IMR-90 (cell line): ENCODE results near the gene ANTXR1. TPM values are rescaled to one million over a fixed set of nuclear protein-coding genes. Genes with fewer than 3 reads are reported as not detected.

ENCODE experiments used
- ATAC-seq: fragments of 200-7000 bp; cut with Tn5 transposase; 2 replicates; pipeline ENCODE4 v1.9.1; 2020; ENCODE audit warnings: low read depth, mild to moderate bottlenecking, moderate library complexity
- BruUV-seq: library from RNA; stranded (reverse); fragments of 400-500 nt; replicated peaks from 2 replicates; lab custom pipeline; 2021; lab: Mats Ljungman, UMichigan
- CTCF ChIA-PET: fragments of 300-600 bp; formaldehyde crosslinking; extraction: SDS; loops from one replicate; lab custom pipeline; 2021; ENCODE audit warnings: antibody characterized with exemption; lab: Yijun Ruan, JAX
- POLR2A ChIA-PET: fragments of 300-600 bp; sonication (Branson Sonifier 250); formaldehyde crosslinking; loops from one replicate; lab custom pipeline; 2022; ENCODE audit warnings: antibody characterized with exemption; ENCODE audit not compliant: unreplicated experiment; lab: Charles Lee
- DNase-seq: peaks from one replicate; pipeline ENCODE4 v3.0.0; 2013
- H2AFZ ChIP-seq: replicated peaks from 2 replicates; pipeline ENCODE3; 2013; ENCODE audit warnings: low read length, mild to moderate bottlenecking; ENCODE audit not compliant: poor library complexity
- H2AK5ac ChIP-seq: 2 replicates; pipeline ENCODE4 v1.6.1; 2013; ENCODE audit warnings: low read depth, low read length, inconsistent platforms
- H2AK9ac ChIP-seq: replicated peaks from 2 replicates; pipeline ENCODE3; 2013; ENCODE audit warnings: mild to moderate bottlenecking, low read depth, low read length, moderate library complexity; ENCODE audit not compliant: poor library complexity
- H2BK120ac ChIP-seq: 2 replicates; pipeline ENCODE4 v1.6.1; 2013; ENCODE audit warnings: low read depth, low read length, inconsistent platforms
- H2BK15ac ChIP-seq: 3 replicates; pipeline ENCODE4 v1.6.1; 2013; ENCODE audit warnings: low read depth, low read length, inconsistent platforms
- H2BK20ac ChIP-seq: 2 replicates; pipeline ENCODE4 v1.6.1; 2013; ENCODE audit warnings: low read depth, mild to moderate bottlenecking, inconsistent platforms, low read length, moderate library complexity
- H2BK5ac ChIP-seq: 2 replicates; pipeline ENCODE4 v1.6.1; 2013; ENCODE audit warnings: mild to moderate bottlenecking, low read depth, low read length, inconsistent platforms; ENCODE audit not compliant: poor library complexity, severe bottlenecking
- H3K14ac ChIP-seq: replicated peaks from 2 replicates; pipeline ENCODE4 v1.6.1; 2013; ENCODE audit warnings: low read depth, low read length, inconsistent platforms
- H3K18ac ChIP-seq: 2 replicates; pipeline ENCODE4 v1.6.1; 2013; ENCODE audit warnings: low read depth, low read length, control low read depth
- H3K23ac ChIP-seq: 2 replicates; pipeline ENCODE4 v1.6.1; 2013; ENCODE audit warnings: low read depth, low read length, inconsistent platforms
- H3K27ac ChIP-seq: 2 replicates; pipeline ENCODE4 v1.5.1; 2013; ENCODE audit warnings: mild to moderate bottlenecking, control low read depth, low read length; ENCODE audit not compliant: insufficient read depth
- H3K27me3 ChIP-seq: 2 replicates; pipeline ENCODE4 v1.6.1; 2013; ENCODE audit warnings: low read length; ENCODE audit not compliant: control insufficient read depth, insufficient read depth
- H3K36me3 ChIP-seq: 2 replicates; pipeline ENCODE4 v1.6.1; 2013; ENCODE audit warnings: low read length, mixed read lengths; ENCODE audit not compliant: control insufficient read depth, insufficient read depth
- H3K4ac ChIP-seq: 2 replicates; pipeline ENCODE4 v1.6.1; 2013; ENCODE audit warnings: low read depth, low read length, inconsistent platforms
- H3K4me1 ChIP-seq: 2 replicates; pipeline ENCODE4 v1.6.1; 2013; ENCODE audit warnings: low read length, mixed read lengths; ENCODE audit not compliant: control insufficient read depth, insufficient read depth
- H3K4me2 ChIP-seq: 2 replicates; pipeline ENCODE4 v1.6.1; 2013; ENCODE audit warnings: low read depth, mild to moderate bottlenecking, control low read depth, low read length, moderate library complexity
- H3K4me3 ChIP-seq: 2 replicates; pipeline ENCODE4 v1.5.1; 2013; ENCODE audit warnings: low read depth, mild to moderate bottlenecking, control low read depth, low read length, moderate library complexity; ENCODE audit not compliant: insufficient read depth
- H3K56ac ChIP-seq: 2 replicates; pipeline ENCODE4 v1.6.1; 2013; ENCODE audit warnings: low read length, inconsistent platforms; ENCODE audit not compliant: insufficient read depth; ENCODE audit errors: extremely low read depth
- H3K79me1 ChIP-seq, 2 experiments: 2 replicates each; pipeline ENCODE4 v1.6.1; 2013; ENCODE audit warnings: low read length in 2 of 2, inconsistent platforms in 1 of 2, low read depth in 1 of 2
- H3K9ac ChIP-seq: 2 replicates; pipeline ENCODE4 v1.6.1; 2013; ENCODE audit warnings: low read depth, low read length, control low read depth
- H3K9me1 ChIP-seq: 2 replicates; pipeline ENCODE4 v1.6.1; 2013; ENCODE audit warnings: low read length, inconsistent platforms; ENCODE audit not compliant: insufficient read depth
- H3K9me3 ChIP-seq: 2 replicates; pipeline ENCODE4 v1.6.1; 2013; ENCODE audit warnings: low read length; ENCODE audit not compliant: control insufficient read depth, insufficient read depth
- H4K20me1 ChIP-seq: 2 replicates; pipeline ENCODE4 v1.6.1; 2013; ENCODE audit warnings: low read length, inconsistent platforms; ENCODE audit not compliant: insufficient read depth
- H4K5ac ChIP-seq: 2 replicates; pipeline ENCODE4 v1.6.1; 2013; ENCODE audit warnings: mild to moderate bottlenecking, low read depth, low read length, control low read depth
- H4K8ac ChIP-seq, 2 experiments: 2 replicates each; pipeline ENCODE4 v1.6.1; 2013; ENCODE audit warnings: low read depth in 2 of 2, low read length in 2 of 2, control low read depth in 1 of 2, inconsistent platforms in 1 of 2
- H4K91ac ChIP-seq: 2 replicates; pipeline ENCODE4 v1.6.1; 2013; ENCODE audit warnings: low read depth, low read length, inconsistent platforms; ENCODE audit not compliant: insufficient read depth
- MAZ ChIP-seq: IDR thresholded peaks from 2 replicates; pipeline ENCODE4 v1.6.1; 2012; ENCODE audit warnings: low read depth, mild to moderate bottlenecking, low read length, improper control_type of control experiment, moderate library complexity, borderline replicate concordance
- WGBS, 2 experiments: methylation state at CpG; one replicate each; pipeline versions ENCODE4 v1.1.5 to v1.1.7; 2013; ENCODE audit warnings: missing lambda C conversion rate in 2 of 2; ENCODE audit not compliant: insufficient read length in 1 of 2; ENCODE audit errors: extremely low coverage in 2 of 2; 5-methylcytosine and 5-hydroxymethylcytosine counted together
- dilution Hi-C: fragments of 300-500 bp; cut with HindIII; formaldehyde crosslinking; loops from one replicate; pipeline ENCODE4 v1.14.3; 2018; ENCODE audit warnings: low sequenced_read_pairs; ENCODE audit not compliant: unreplicated experiment
- in situ Hi-C: fragments of 300-500 bp; cut with MboI; formaldehyde crosslinking; loops from 3 replicates; pipeline ENCODE4 v1.14.3; 2019; ENCODE audit warnings: low sequenced_read_pairs, inconsistent platforms, mixed read lengths
- intact Hi-C: fragments of 100-400 bp; cut with micrococcal nuclease; formaldehyde crosslinking; loops from 2 replicates; pipeline ENCODE4 v1.10.0; 2022
- polyA plus RNA-seq, 3 experiments: library from polyadenylated mRNA; depleted of rRNA; stranded (reverse); fragments of >200 nt; gene quantifications; 2 replicates each; pipeline ENCODE4 v1.2.3, GENCODE V29; 2012; ENCODE audit warnings: low replicate concordance in 1 of 3
- total RNA-seq: library from RNA; depleted of rRNA; stranded (reverse); fragments of >200 nt; gene quantifications from 2 replicates; pipeline ENCODE4 v1.2.3, GENCODE V29; 2012

Gene ANTXR1
- total and polyA plus RNA-seq, 2 of the 4 experiments (the other 2 are of a cell fraction), result 27.2 to 36.9 TPM

DNA sequence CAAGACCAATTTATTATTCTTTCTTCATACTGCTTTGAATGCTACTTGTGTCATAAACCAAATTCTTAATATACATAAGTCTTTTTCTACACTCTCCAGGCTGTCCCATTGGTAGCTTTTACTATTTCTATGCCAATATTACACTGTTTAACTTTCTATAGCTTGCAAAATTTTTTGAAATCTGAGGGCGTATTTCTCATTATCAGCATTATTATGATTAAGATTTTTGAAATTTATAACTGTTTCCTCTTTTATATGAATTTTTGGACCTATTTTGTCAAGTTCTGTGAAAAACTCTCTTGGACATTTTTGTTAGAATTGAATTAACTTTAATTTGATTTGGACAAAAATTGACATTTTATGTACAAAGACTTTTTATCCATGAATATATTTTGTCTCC is 275.4 kb downstream of the ANTXR1 start:
- H3K4me1 ChIP-seq, result peaks cover 13% of the 10 kb centered on the region
- no peaks in the 10 kb centered on the region for H3K9me3 ChIP-seq
- no peaks in the 10 kb centered on the region for H3K27me3 ChIP-seq
- H3K18ac ChIP-seq, result no peak overlapping the region
- H2BK120ac ChIP-seq, result no peak overlapping the region
- DNase-seq (no peak), ATAC-seq (no peak)
- H4K20me1 ChIP-seq, result no peaks in the 10 kb centered on the region
- no peaks in the 10 kb centered on the region for H3K36me3 ChIP-seq
- no peak overlapping the region for H4K91ac ChIP-seq
- H3K9me1 ChIP-seq, result peaks cover 14% of the 10 kb centered on the region
- H2BK5ac ChIP-seq, result no peak overlapping the region
- ChIA-PET CTCF (no interaction called here), POLR2A (no interaction called here)
- no peak overlapping the region for H3K9ac ChIP-seq
- intact Hi-C loops, result no loop called here
- no peak overlapping the region for H2AK5ac ChIP-seq
- H3K4ac ChIP-seq, result no peak overlapping the region
- H3K23ac ChIP-seq, result no peak overlapping the region
- no peaks in the 10 kb centered on the region; a peak in 1 of 4 replicates for H3K79me1 ChIP-seq
- no TSS peak for BruUV-seq
- TF ChIP-seq MAZ, result no peak
- no peak overlapping the region for H3K27ac ChIP-seq
- H3K14ac ChIP-seq, result no peak overlapping the region
- H3K4me3 ChIP-seq, result no peak overlapping the region
- no peak overlapping the region for H3K56ac ChIP-seq
- no peak overlapping the region for H2BK15ac ChIP-seq
- H4K5ac ChIP-seq, result no peak overlapping the region
- no peak overlapping the region for H4K8ac ChIP-seq
- no peak overlapping the region for H2AK9ac ChIP-seq
- in situ Hi-C loops, result no loop called here
- dilution Hi-C loops, result no loop called here
- WGBS, 2 experiments, result no CpG with 5 or more reads among the region's 1 CpG
- H2AFZ ChIP-seq, result no peak overlapping the region
- H3K4me2 ChIP-seq, result no peak overlapping the region
- no peak overlapping the region for H2BK20ac ChIP-seq
